HG02852 (cell line): ENCODE measurements around the gene TRAPPC10.

Experiments
- ATAC-seq: cut with Tn5 transposase; IDR thresholded peaks from one replicate; pipeline ENCODE4 v1.9.1; 2021; ENCODE audit warnings: mild to moderate bottlenecking, moderate library complexity; ENCODE audit not compliant: unreplicated experiment

TRAPPC10 gene

GRCh38 chr21:44058981-44059380 lies 46.9 kb downstream of the TRAPPC10 start:
- no peak for ATAC-seq

GRCh38 chr21:44059710-44060109 lies 47.6 kb downstream of the TRAPPC10 start:
- ATAC-seq = no peak

- ATAC-seq = no peak
These were observed 50.3 kb downstream of the TRAPPC10 start for GRCh38 chr21:44062380-44062779.

GRCh38 chr21:44063151-44063912 lies 51.2 kb downstream of the TRAPPC10 start:
- ATAC-seq = no peak

GRCh38 chr21:44064852-44065403 lies 52.8 kb downstream of the TRAPPC10 start:
- no peak for ATAC-seq

GRCh38 chr21:44065428-44065827 lies 53.3 kb downstream of the TRAPPC10 start:
- no peak for ATAC-seq

- no peak for ATAC-seq
These were observed 54.0 kb downstream of the TRAPPC10 start for GRCh38 chr21:44066116-44066515.

GRCh38 chr21:44067011-44067839 lies 55.1 kb downstream of the TRAPPC10 start:
- ATAC-seq = no peak

GRCh38 chr21:44070391-44070790 lies 58.3 kb downstream of the TRAPPC10 start:
- no peak for ATAC-seq

GRCh38 chr21:44071359-44072104 lies 59.4 kb downstream of the TRAPPC10 start:
- ATAC-seq = no peak

- no peak for ATAC-seq
These were observed 60.0 kb downstream of the TRAPPC10 start for GRCh38 chr21:44072111-44072510.

GRCh38 chr21:44074315-44074958 lies 62.3 kb downstream of the TRAPPC10 start:
- ATAC-seq = no peak

- no peak for ATAC-seq
These were observed 64.2 kb downstream of the TRAPPC10 start for GRCh38 chr21:44076316-44076715.

GRCh38 chr21:44078411-44078981 lies 66.4 kb downstream of the TRAPPC10 start:
- ATAC-seq = no peak

GRCh38 chr21:44079446-44079845 lies 67.3 kb downstream of the TRAPPC10 start:
- no peak for ATAC-seq

- ATAC-seq = no peak
These were observed 67.7 kb downstream of the TRAPPC10 start for GRCh38 chr21:44079846-44080245.

GRCh38 chr21:44082648-44083440 lies 70.7 kb downstream of the TRAPPC10 start:
- no peak for ATAC-seq

GRCh38 chr21:44083631-44084291 lies 71.7 kb downstream of the TRAPPC10 start:
- no peak for ATAC-seq
